ENCODE data around the gene NDUFA3.
"Not testable (repeated sequence)": the region's sequence is repeated elsewhere in the genome, so short reads cannot be mapped to it uniquely, and the experiment has no call there.

Gene NDUFA3

GRCh38 chr19:54102421-54103169, at the start of gene NDUFA3:
TSS of gene NDUFA3 (plus strand) at chr19:54102855. CDS start at chr19:54102879, 24 bp downstream.
- DNase-seq: peak; percentile 97

DNA sequence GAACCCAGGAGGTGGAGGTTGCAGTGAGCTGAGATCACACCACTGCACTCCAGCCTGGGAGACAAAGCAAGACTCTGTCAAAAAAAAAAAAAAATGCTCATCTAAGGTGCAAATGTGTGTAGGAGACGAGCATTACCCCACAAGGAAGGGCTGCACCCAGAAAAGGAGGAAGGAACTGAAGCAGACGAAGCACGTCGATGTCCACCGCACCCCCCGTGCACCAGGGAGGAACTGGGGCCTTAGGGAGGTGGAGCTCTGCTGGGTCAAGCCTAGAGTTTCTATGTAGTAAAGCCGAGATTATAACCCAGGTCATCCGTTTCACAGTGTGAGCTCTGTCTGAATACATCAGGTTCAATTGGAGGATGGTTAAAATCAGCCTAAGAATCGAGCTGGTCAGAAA, 40.0 kb upstream of the NDUFA3 start:
- no peak for DNase-seq

DNA sequence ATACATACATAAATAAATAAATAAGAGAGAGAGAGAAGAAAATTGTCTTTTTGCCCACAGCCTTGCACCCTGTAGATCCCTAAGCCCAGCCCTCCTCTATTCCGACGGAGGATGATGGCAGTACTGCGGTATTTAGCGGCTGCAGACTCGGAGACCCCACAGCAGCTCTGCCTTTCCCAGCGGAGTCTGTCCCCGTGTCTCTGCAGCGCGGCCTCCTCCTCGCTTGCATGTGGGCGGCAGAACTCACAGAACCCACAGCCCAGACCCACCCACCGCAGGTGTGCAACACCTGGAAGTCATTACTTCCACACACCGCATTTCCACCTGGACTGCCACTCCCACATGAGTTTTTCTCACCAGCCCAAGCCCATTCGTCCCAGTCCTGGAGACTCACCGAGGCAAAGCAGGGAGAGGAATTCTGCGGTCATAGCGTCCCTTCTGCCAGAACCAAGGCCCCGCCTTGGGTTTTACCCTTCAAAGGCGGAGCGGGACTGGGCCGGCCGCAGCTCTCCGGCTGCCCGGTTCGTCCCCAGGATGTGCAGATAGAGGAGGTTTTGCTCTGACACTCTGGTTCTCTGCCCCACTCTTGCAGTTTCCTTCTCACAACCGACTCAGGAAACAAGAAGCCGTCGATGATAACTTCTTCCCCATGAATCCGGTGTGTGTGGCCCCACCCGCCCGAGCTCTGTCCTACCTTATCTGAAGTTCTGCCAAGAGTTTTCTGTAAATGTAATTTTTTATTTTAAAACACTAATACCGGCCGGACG, 39.1 kb upstream of the NDUFA3 start, which contains the start of gene VSTM1:
Gene VSTM1 (minus strand): TSS at position 548 of the 767 bp plus-strand sequence. CDS start 120 bp downstream, at position 428.
- no peak for DNase-seq

DNA sequence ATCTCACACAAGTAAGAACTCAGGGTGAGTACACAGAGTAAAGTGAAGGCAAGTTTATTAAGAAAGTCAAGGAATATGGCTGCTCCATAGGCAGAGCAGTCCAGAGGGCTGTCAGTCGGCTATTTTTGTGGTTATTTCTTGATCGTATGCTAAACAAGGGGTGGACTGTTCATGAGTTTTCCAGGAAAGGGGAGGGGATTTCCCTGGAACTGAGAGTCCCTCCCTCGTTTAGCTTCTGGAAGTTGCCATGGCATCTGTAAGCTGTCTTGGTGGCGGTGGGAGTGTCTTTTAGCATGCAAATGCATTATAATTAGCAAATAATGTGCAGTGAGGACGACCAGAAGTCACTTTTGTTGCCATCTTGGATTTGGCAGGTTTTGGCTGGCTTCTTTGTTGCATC, 33.2 kb upstream of the NDUFA3 start:
- no peak for DNase-seq

DNA sequence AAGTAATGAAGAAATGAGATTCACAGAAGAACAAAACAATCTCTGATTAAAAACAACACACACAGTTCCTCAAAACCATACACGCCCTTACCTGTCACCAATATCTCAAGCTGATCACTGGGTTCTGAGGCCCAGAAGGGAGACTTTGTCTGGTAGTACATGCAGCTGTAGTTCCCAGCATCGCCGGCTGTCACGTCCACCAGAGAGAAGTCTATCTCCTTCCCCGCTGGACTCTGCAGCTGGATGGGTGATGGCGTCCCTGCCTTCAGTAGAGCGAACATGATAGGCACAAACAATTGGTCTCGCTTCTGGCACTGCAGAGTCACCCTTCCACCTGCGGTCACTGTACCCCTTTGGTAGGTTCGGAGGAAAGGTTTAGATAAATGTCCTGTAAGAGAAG, 28.8 kb upstream of the NDUFA3 start:
- no peak for DNase-seq

- no peak for DNase-seq
Observed at GRCh38 chr19:54074851-54075250, 27.8 kb upstream of the NDUFA3 start.

GRCh38 chr19:54077334-54077733, 25.3 kb upstream of the NDUFA3 start:
- DNase-seq: no peak

DNA sequence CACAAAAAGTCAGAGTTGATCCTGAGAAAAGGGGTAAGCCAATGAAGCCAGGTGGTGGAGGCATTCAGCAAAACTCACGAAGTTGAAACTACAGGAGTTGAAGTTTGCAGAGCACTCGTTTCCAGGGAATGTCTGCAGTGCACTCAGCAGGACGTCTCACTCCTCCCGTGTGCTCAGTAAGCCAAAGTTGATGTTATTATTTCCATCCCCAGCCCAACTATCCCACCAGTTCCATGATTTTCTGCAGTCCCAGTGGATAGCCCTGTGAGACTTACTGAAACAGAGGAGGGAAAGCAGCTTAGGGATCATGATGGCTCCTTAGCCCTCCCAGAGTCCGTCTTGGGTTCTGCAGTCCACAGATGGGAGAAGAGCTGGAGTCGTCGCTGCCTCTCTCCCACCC, 21.6 kb upstream of the NDUFA3 start, which contains the start of gene TARM1:
Gene TARM1 (minus strand): TSS at position 334 of the 400 bp plus-strand sequence. CDS start 25 bp downstream, at position 309.
- no peak for DNase-seq

DNA sequence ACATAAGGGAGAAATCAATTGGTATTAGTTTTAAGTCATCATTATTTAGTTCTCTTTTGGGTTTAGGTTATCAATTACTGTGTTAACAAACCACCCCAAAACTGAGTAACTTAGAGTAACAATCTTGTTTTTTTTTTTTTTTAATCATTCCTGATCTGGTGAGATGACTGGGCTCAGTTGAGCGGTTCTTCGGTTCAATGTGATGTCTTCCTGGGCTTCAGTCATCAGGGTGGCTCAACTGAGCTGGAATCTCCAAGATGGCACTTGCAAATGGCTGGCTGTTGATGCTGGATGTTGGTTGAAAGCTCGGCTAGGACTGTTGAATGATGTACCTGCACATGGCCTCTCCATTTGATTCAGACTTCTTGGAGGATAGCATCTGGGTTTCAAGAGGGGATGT, 18.2 kb upstream of the NDUFA3 start:
- DNase-seq: no peak

- DNase-seq: no peak
Observed at GRCh38 chr19:54094426-54095000, 8.1 kb upstream of the NDUFA3 start.

DNA sequence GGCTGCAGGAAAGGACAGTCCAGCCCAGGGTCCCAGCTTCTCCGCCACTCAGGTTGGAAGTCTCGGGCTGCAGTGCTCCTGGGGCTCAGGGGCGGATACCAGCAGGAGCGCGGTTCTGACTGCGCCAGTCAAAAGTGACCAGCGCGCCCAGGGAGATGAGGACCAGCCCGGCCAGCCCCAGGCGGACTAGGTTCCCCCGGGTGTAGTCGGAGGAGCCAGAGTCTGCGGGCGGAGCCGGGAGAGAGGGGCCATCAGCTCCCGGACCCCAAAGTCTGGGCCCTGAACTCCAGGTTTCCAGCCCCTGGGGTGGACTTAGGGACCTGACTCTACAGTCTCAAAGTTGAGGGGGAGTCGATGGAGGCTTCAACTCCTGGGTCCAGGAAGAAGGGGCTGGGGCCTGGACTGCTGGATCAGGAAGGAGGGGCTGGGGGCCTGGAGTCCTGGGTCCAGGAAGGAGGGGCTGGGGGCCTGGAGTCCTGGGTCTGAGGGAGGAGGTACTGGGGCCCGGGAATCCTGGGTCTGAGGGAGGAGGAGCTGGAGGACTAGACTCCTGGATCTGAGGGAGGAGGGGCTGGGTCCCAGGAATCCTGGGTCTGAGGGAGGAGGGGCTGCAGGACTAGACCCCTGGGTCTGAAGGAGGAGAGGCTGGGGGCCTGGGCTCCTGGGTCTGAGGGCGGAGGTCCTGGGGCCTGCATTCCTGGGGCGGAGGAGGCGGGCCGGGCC, 7.4 kb upstream of the NDUFA3 start:
- DNase-seq: no peak

DNA sequence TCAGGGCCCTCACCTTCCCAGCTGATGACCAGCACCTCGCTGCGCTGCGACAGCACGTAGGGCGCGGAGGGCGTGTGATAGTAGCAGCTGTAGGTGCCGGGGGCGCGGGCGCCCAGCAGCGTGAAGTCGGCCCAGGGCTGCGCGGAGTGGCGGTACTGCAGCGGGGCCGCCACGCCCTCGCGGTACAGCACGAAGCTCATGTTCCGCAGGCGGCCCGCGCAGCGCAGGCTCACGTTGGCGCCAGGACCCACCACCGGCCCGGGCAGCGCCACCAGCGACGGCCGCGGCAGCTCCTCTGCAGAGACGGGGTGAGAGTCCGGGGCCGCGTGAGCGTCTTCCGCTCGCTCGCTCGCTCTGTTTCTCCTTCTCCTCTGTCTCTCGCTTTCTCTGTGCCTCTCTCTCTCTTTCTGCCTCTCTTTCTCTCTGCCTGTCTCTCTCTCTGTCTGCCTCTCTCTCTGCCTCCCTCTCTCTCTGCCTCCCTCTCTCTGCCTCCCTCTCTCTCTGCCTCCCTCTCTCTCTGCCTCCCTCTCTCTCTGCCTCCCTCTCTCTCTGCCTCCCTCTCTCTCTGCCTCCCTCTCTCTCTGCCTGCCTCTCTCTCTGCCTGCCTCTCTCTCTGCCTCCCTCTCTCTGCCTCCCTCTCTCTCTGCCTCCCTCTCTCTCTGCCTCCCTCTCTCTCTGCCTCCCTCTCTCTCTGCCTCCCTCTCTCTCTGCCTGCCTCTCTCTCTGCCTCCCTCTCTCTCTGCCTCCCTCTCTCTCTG, 6.6 kb upstream of the NDUFA3 start:
- DNase-seq: peak; percentile 10

DNA sequence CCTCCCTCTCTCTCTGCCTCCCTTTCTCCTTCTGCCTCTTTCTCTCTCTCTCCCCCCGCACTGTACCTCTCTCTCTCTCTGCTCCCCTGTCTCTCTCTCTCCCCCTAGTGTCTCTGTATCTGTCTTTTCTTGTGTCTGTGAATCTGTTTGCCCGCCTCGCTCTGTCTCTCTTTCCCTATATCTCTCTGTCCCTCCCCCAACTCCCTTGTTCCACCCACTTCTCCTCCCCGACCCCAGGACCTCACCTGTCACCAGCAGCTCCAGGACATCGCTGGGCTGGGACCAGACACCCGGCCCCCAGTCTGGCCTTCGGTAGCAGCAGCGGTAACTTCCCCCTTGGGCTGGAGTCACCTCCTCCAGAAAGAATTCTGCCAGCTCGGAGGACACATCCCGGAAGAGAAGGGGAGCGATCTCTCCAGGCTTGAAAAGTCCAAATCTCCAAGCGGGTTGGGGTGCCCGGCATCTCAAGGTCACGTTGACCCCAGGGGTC, 6.0 kb upstream of the NDUFA3 start:
- DNase-seq: no peak

DNA sequence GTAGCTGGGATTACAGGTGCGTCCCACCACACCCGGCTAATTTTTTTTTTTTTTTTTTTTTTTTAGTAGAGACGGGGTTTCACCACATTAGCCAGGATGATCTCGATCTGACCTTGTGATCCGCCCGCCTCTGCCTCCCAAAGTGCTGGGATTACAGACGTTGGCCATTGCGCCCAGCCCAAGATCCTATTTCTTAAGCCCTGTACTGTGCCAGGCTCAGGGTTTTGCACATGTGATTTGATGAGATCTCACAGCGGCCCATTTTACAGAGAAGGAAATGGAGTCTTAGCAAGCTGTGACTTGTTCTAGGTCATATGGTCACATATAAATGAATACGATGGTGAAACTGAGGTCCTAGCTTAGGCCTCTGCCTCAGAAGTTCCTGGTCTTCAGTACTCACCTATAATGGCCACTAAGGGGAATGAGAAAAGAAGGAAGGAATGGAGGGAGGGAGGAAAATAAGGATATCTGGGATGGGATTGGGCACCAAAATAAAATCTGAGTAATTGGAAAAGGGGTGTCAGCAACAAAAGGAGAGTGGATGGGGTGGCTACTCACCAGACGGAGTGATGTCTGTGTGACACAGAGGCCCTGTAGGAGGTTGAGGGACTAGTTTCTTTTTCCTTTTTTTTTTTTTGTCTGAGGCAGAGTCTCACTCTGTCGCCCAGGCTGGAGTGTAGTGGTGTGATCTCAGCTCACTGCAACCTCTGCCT, 3.3 kb upstream of the NDUFA3 start:
- DNase-seq: no peak

GRCh38 chr19:54099903-54100255, 2.8 kb upstream of the NDUFA3 start:
- not testable (repeated sequence) for DNase-seq

GRCh38 chr19:54100561-54100960, 2.1 kb upstream of the NDUFA3 start, which contains the start of gene OSCAR:
TSS of gene OSCAR (minus strand) at chr19:54100803. CDS start at chr19:54100792, 11 bp downstream.
- no peak for DNase-seq

DNA sequence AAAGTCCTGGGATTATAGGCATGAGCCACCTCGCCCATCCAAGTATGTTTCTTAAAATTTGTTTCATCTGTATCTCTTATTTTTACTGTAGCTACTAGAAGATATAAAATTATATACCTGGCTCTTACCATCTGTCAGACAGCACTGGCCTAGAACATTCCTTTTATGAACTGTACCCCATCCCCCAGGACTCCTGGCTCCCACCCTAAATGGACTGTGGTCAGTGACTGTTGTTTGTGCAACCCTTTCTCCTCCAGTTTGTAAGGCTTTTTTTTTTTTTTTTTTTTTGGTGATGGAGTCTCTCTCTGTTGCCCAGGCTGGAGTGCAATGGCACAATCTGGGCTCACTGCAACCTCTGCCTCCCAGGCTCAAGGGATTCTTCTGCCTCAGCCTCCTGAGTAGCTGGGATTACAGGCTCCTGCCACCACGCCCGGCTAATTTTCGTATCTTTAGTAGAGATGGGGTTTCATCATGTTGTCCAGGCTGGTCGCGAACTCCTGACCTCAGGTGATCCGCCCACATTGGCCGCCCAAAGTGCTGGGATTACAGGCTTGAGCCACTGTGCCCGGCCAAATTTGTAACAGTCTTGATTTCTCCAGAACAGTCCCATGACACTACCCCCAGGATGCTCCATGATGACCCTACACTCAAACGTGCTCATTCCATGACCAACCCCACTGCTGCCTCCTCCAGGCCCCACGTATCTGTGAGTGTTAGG, 2.5 kb downstream of the NDUFA3 start:
- no peak for DNase-seq

DNA sequence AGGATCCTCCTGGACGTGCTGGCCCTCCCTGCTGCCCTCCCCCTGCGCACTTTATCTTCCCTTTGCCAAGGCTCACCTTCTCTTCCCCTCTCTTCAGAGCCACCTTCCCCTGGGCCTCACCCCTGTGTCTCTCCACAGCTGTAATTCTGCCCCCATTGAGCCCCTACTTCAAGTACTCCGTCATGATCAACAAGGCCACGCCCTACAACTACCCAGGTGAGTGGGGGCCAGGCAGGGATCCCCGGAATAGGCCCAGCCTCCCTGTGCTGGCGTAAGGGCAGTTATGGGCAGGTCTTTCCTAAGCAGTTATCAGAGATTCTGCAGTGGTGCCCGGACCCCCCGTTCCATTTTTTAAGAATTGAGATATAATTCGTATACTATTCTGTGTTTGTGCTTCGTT, 3.1 kb downstream of the NDUFA3 start:
- no peak for DNase-seq

- no peak for DNase-seq
Observed at GRCh38 chr19:54106716-54107115, 4.1 kb downstream of the NDUFA3 start.

DNA sequence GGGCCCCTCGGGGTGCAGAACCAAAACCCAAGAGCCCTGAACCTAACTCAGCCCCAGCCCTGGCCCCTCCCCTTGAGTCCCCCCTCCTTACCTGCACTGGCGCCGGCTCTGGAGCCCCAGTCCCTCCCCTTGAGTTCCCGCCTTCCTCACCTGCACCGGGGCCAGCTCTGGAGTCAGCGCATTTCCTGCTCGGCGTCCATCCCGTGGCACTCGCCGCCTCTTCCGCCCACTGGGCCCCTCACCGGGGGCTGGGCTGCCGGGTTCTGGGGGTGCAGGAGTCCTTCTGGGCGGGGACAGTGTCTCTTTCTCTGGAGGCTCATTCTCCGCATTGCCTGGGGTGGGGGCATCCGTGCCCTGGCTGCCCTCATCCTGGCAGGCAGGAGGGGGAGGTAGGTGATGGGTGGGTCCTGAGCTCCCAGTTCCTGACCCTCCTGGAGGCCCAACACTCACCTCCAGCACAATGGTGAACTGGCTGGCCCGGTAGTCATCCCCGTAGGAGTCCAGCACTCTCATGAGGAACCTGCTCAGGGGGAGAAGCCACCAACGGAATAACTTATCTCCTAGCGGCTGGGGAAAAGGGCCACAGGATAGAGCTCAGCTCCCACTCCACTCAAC, 5.3 kb downstream of the NDUFA3 start:
- DNase-seq: no peak
